K562 (cell line): ENCODE data around the gene FOXS1.

ENCODE experiments used
- EP300 ChIP-seq: IDR thresholded peaks from 2 replicates; pipeline ENCODE4 v1.6.1; 2012; ENCODE audit warnings: low read length, improper control_type of control experiment
- NFXL1 ChIP-seq: fragments of 450-650 bp; formaldehyde crosslinking; IDR thresholded peaks from 2 replicates; pipeline ENCODE4 v1.4.0; 2021; ENCODE audit warnings: mild to moderate bottlenecking
- SMARCA5 ChIP-seq: fragments of 450-650 bp; IDR thresholded peaks from 2 replicates; pipeline ENCODE4 v1.6.1; 2016
- ZNF282 ChIP-seq: sonication (generic); formaldehyde crosslinking; IDR thresholded peaks from 2 replicates; pipeline ENCODE4 v1.8.1; 2023; ENCODE audit warnings: missing genetic modification reagents
- TF ChIP-seq, protein P1 (sequence below): fragments of 450-650 bp; formaldehyde crosslinking; IDR thresholded peaks from 2 replicates; pipeline ENCODE4 v1.4.0; 2020; ENCODE audit warnings: mild to moderate bottlenecking, mixed read lengths
- TF ChIP-seq, protein P2 (sequence below): fragments of 250-450 bp; sonication (Bioruptor Pico); IDR thresholded peaks from 2 replicates; pipeline ENCODE4 v1.4.0; 2020

DNA sequence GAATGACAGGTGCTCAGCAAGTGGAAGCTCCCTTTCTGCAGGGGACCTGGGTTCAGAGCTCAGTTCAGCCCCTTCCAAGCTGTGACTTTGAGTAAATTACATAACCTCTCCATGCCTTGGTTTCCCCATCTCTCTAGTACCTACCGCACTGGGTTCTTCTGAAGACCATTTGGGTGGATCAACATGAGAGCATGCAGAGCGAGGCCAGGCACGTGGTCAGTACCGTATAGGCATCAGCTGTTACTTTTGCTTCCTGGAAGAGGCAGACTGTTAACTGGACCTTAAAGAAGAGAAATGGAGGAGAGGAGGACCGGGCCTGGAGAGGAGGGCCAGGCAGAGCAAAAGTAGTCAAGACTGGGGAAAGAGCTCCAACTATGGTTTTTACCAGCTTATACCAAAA, 27.9 kb downstream of the FOXS1 start:
- TF ChIP-seq SMARCA5 (no peak), EP300 (no peak), NFXL1 (CRISPR knock-in tag) (no peak), ZNF282 (CRISPR knock-in tag) (no peak)
- TF ChIP-seq, protein P1, sequence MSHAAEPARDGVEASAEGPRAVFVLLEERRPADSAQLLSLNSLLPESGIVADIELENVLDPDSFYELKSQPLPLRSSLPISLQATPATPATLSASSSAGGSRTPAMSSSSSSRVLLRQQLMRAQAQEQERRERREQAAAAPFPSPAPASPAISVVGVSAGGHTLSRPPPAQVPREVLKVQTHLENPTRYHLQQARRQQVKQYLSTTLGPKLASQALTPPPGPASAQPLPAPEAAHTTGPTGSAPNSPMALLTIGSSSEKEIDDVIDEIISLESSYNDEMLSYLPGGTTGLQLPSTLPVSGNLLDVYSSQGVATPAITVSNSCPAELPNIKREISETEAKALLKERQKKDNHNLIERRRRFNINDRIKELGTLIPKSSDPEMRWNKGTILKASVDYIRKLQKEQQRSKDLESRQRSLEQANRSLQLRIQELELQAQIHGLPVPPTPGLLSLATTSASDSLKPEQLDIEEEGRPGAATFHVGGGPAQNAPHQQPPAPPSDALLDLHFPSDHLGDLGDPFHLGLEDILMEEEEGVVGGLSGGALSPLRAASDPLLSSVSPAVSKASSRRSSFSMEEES (CRISPR knock-in tag) = no peak
- TF ChIP-seq, protein P2, sequence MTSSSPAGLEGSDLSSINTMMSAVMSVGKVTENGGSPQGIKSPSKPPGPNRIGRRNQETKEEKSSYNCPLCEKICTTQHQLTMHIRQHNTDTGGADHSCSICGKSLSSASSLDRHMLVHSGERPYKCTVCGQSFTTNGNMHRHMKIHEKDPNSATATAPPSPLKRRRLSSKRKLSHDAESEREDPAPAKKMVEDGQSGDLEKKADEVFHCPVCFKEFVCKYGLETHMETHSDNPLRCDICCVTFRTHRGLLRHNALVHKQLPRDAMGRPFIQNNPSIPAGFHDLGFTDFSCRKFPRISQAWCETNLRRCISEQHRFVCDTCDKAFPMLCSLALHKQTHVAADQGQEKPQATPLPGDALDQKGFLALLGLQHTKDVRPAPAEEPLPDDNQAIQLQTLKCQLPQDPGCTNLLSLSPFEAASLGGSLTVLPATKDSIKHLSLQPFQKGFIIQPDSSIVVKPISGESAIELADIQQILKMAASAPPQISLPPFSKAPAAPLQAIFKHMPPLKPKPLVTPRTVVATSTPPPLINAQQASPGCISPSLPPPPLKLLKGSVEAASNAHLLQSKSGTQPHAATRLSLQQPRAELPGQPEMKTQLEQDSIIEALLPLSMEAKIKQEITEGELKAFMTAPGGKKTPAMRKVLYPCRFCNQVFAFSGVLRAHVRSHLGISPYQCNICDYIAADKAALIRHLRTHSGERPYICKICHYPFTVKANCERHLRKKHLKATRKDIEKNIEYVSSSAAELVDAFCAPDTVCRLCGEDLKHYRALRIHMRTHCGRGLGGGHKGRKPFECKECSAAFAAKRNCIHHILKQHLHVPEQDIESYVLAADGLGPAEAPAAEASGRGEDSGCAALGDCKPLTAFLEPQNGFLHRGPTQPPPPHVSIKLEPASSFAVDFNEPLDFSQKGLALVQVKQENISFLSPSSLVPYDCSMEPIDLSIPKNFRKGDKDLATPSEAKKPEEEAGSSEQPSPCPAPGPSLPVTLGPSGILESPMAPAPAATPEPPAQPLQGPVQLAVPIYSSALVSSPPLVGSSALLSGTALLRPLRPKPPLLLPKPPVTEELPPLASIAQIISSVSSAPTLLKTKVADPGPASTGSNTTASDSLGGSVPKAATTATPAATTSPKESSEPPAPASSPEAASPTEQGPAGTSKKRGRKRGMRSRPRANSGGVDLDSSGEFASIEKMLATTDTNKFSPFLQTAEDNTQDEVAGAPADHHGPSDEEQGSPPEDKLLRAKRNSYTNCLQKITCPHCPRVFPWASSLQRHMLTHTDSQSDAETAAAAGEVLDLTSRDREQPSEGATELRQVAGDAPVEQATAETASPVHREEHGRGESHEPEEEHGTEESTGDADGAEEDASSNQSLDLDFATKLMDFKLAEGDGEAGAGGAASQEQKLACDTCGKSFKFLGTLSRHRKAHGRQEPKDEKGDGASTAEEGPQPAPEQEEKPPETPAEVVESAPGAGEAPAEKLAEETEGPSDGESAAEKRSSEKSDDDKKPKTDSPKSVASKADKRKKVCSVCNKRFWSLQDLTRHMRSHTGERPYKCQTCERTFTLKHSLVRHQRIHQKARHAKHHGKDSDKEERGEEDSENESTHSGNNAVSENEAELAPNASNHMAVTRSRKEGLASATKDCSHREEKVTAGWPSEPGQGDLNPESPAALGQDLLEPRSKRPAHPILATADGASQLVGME (CRISPR knock-in tag) = no peak
